ENCODE results near the gene GPATCH8. TPM values are rescaled to one million over a fixed set of nuclear protein-coding genes. Genes with fewer than 3 reads are reported as not detected.

GPATCH8 gene
- total RNA-seq, 1 experiment from 2014 or later: 39.4 TPM

GRCh38 chr17:44348988-44349364 lies 154.2 kb downstream of the GPATCH8 start:
- DNase-seq: no peak
- H3K4me2 ChIP-seq: no peak overlapping the region
- no peaks in the 10 kb centered on the region; the same call in 1 of the 2 replicates for H3F3A ChIP-seq (ENCODE audit: insufficient read depth, low read depth)
- no peaks in the 10 kb centered on the region for H3K36me3 ChIP-seq (ENCODE audit: low read depth)
- no peaks in the 10 kb centered on the region for H3K27me3 ChIP-seq (ENCODE audit: insufficient read depth, low read depth)
- POLR2A ChIA-PET (ENCODE audit: unreplicated experiment): no interaction called here
- no peak overlapping the region for H3K4me3 ChIP-seq
- no TSS peak for BruUV-seq (replicated peaks)
- CTCF ChIA-PET: no interaction called here
- H2AFZ ChIP-seq: no peak overlapping the region
- no peaks in the 10 kb centered on the region for H3K9me2 ChIP-seq (ENCODE audit: insufficient read depth)
- peaks cover 6% of the 10 kb centered on the region for H3K4me1 ChIP-seq (replicated peaks; ENCODE audit: insufficient read depth)
- no peaks in the 10 kb centered on the region for H3K9me3 ChIP-seq (ENCODE audit: insufficient read depth, low read depth)
- no peak overlapping the region for H3K27ac ChIP-seq
- peaks cover 7% of the 10 kb centered on the region; the same call in 1 of the 2 replicates for H3K79me2 ChIP-seq (ENCODE audit: low read depth)
- TF ChIP-seq EZH2 (IDR thresholded peaks at IDR 0.05; ENCODE audit: low read depth) (no peak), CTCF (conservative IDR thresholded peaks at IDR 0.05) (no peak)
- H4K20me1 ChIP-seq (ENCODE audit: insufficient read depth): peaks cover 10% of the 10 kb centered on the region; the same call in 1 of the 2 replicates
- intact Hi-C loops (cut with micrococcal nuclease; ENCODE audit: unreplicated experiment): loop anchor here (10.0 kb wide), 1 partner anchor 274 kb away; the partner anchor contains the start of gene G6PC3

DNA sequence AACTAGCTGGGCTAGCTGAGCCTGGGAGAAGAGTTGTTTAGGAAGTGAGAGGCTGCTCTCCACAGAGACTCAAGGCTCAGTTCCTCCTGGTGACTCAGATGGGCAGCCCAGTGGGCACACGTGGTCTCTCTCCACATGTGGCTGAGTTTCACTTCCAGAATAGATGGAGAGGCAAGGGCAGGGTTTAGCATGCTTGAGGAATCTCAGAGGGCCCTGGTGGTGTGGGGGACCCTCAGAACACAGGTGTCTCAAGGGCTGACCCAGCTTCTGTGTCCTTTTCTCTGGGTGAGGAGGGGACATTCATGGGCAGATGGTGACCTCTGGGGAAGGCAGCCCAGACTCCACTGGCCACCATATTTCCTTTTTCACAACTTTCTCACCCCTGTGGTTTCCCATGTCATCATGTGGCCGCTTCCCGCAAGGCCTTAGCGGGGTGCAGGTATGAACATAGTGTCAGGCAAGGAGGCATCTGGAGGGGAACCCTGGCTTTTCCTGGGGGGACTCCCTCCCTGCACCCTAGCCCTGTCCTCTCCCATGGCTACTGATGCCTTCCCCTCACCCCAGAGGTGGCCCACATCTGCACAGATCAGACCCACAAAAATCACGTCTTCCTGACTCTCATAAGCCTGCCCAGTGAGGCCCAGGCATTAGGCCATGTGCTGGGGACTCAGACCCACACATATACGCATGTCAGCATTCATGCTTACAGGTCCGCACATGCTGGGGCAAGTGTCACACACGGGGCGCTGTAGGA lies 154.8 kb downstream of the GPATCH8 start:
- no peak overlapping the region for H3K27ac ChIP-seq
- ChIA-PET POLR2A (ENCODE audit: unreplicated experiment) (no interaction called here), CTCF (no interaction called here)
- no peak for DNase-seq
- no TSS peak for BruUV-seq (replicated peaks)
- peaks cover 7% of the 10 kb centered on the region; the same call in 1 of the 2 replicates for H3K79me2 ChIP-seq (ENCODE audit: low read depth)
- H3K9me2 ChIP-seq (ENCODE audit: insufficient read depth): no peaks in the 10 kb centered on the region
- H3K4me2 ChIP-seq: no peak overlapping the region
- H3K4me1 ChIP-seq (replicated peaks; ENCODE audit: insufficient read depth): peaks cover 6% of the 10 kb centered on the region
- H2AFZ ChIP-seq: no peak overlapping the region
- H3K9me3 ChIP-seq (ENCODE audit: insufficient read depth, low read depth): no peaks in the 10 kb centered on the region
- intact Hi-C loops (cut with micrococcal nuclease; ENCODE audit: unreplicated experiment): loop anchor here (10.0 kb wide), 1 partner anchor 274 kb away; the partner anchor contains the start of gene G6PC3
- H3K36me3 ChIP-seq (ENCODE audit: low read depth): no peaks in the 10 kb centered on the region
- no peaks in the 10 kb centered on the region; the same call in 1 of the 2 replicates for H3F3A ChIP-seq (ENCODE audit: insufficient read depth, low read depth)
- H3K27me3 ChIP-seq (ENCODE audit: insufficient read depth, low read depth): no peaks in the 10 kb centered on the region
- TF ChIP-seq CTCF (conservative IDR thresholded peaks at IDR 0.05) (no peak), EZH2 (IDR thresholded peaks at IDR 0.05; ENCODE audit: low read depth) (no peak)
- no peak overlapping the region for H3K4me3 ChIP-seq
- peaks cover 10% of the 10 kb centered on the region; the same call in 1 of the 2 replicates for H4K20me1 ChIP-seq (ENCODE audit: insufficient read depth)

Other genes with a start within 250 kb of the GPATCH8 start
- gene SLC4A1, start 235.3 kb downstream of the GPATCH8 start, total RNA-seq (2021): not detected in 2 replicates
- not detected in 2 replicates for gene RUNDC3A, start 194.8 kb downstream of the GPATCH8 start, total RNA-seq (2021)
- gene SLC25A39, start 178.6 kb downstream of the GPATCH8 start, total RNA-seq (2021): 164 and 204 TPM in 2 replicates
- 226 and 413 TPM in 2 replicates for gene GRN, start 158.1 kb downstream of the GPATCH8 start, total RNA-seq (2021)
- gene FAM171A2, start 139.6 kb downstream of the GPATCH8 start, total RNA-seq (2021): 8.3 and 11.8 TPM in 2 replicates
- 5.7 TPM in 2 replicates for gene ITGA2B, start 113.8 kb downstream of the GPATCH8 start, total RNA-seq (2021)
- gene FZD2, start 54.1 kb upstream of the GPATCH8 start, total RNA-seq (2021): 50.5 and 61.8 TPM in 2 replicates
- not detected in 2 replicates for gene MEIOC, start 153.1 kb upstream of the GPATCH8 start, total RNA-seq (2021)
- gene CCDC43, start 186.4 kb upstream of the GPATCH8 start, total RNA-seq (2021): 19.9 and 23.4 TPM in 2 replicates
- 29.6 and 33.3 TPM in 2 replicates for gene DBF4B, start 205.3 kb upstream of the GPATCH8 start, total RNA-seq (2021)